ENCODE results near the gene ZDHHC19.
"Not testable (repeated sequence)": the region's sequence is repeated elsewhere in the genome, so short reads cannot be mapped to it uniquely, and the experiment has no call there.

ZDHHC19 gene

DNA sequence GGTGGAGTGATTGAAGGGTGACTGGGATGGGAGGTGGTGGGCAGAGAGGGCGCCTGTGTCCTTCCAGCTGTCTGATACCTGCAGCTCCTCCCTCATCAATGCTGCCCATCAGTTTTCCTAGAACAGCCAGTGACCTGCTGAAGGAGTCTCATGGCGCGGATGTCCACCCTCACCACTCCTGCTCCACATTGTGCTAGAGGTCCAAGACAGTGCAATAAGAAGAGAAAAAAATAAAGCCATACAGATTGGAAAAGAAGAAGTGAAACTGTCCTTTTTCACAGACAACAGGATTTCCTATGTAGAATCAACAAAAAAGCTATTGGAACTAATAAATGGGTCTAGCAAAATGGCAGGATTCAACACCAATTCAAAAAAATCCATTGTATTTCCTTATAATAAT is 7.4 kb downstream of the ZDHHC19 start:
- DNase-seq (ENCODE audit: low spot score): no peak

- peak; percentile 38 for DNase-seq (ENCODE audit: low spot score)
Observed at GRCh38 chr3:196202516-196202970, 8.7 kb downstream of the ZDHHC19 start.

DNA sequence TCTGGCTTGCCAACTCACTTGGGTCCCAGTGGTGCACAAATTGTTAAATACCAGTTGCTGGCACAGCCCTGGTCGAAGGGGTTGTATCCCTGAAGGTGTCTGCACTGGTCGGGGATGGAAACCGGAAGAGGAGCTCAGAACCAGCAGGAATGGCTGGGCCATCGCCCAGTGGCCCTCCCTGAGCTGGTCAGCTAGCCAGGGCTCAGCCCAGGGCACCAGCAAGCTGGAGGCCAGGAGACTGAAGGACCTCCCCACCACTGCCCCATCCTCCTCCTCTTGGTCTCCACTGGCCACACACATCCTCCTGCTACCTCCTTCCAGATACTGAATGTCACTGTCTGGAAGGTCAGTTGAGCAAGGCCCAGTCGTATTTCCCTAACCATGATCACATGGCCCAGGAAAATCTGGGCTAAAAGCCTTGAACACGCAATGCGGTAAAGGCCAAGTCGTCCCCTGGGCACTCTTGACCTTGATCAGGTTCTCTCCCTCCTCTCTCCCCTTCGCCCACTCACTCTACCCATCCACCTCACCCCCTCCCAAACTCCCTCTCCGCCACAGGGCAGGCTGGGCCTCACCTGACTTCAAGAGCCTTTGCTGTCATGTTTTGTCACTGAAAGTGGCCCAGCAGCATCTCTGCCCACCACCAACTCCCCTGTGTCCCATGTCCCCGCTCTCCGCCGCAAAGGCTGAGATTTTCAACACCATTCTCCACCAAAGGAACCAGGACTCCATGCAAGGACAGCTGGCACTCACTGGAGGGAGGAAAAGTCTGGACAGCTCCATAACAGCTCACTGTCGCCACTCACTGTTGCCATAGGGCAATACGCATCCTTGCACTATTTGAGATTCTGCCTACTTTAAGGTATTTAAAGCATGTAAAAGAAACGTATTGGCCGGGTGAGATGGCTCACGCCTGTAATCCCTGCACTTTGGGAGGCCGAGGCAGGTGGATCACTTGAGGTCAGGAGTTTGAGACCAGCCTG is 12.1 kb downstream of the ZDHHC19 start:
- DNase-seq (ENCODE audit: low spot score): no peak

DNA sequence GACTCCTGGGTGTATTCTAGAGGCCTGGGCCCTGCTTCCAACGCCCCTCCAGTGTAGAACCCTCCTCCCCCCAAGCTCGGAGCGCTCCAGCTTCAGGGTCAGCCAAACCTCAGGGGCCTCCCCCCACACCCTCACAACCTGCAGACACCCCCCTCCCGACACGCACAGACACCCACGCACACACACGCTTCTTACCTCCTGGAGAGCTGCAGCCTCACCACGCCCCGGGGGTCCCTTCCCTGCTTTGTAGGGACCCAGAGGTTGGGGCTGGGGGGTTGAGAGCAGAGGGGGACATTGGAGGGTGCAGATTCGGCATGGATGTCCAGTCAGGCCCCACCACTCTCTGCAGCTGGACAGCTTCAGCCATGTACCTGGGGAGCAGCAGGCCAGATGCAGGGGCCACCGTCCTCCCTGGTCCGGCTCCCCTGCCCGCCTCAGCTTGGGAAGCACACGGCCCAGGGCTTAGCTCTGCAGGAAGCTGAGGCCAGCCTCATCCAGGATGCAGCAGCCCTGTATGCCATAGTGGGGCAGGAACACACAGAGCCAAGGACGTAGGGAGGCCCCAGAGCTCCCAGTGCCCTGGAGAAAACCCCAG is 13.0 kb downstream of the ZDHHC19 start:
- DNase-seq (ENCODE audit: low spot score): no peak

GRCh38 chr3:196197524-196197923 is 13.7 kb downstream of the ZDHHC19 start:
- no peak for DNase-seq (ENCODE audit: low spot score)

- no peak for DNase-seq (ENCODE audit: low spot score)
Observed at GRCh38 chr3:196195664-196196265, 15.4 kb downstream of the ZDHHC19 start.

DNA sequence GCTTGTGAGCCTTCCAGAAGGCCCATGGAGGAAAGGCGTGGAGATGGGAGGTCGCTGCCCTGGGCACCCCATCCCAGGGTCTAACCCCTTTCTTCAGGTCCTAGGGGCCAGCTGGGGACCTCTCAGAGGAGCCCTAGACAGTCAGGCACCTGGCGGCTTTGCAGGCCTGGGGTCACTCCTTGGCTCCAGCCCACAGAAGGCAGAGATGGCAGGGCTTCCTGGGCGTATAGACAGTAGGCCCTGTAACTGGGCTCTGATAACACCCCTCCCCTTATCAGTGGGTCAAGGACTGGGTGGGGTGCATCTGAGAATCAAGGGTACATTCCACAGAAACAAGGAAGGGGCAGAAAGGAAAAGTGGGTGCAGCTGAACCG is 16.7 kb downstream of the ZDHHC19 start:
- DNase-seq (ENCODE audit: low spot score): no peak

GRCh38 chr3:196193736-196194541 is 17.3 kb downstream of the ZDHHC19 start:
- DNase-seq (ENCODE audit: low spot score): no peak

GRCh38 chr3:196193133-196193735 is 18.0 kb downstream of the ZDHHC19 start:
- no peak for DNase-seq (ENCODE audit: low spot score)

DNA sequence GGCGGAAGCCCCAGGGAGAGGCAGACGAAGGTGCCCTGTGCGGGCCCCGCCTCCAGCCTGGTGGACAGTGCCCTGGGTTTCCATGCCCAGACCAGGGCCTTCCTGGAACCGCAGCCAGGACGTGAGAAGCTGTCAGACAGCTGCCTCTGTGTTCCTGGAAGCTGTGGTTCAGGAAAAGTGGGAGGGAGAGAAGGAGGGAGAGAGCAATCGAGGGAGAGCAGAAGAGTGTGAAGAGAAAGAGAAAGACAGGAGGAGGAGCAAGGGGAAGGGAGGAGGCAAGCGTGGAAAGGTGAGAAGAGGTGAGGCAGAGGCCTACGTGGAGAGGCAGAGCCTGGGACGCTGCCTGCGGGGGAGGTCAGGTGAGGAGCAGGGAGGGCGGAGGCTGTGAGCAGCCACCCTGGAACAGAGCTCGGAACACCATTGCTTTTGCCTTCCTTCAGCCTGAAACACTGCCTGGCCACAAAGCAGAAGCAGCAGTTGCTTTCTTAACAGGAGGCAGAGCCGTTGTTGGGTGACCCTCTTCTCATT is 18.6 kb downstream of the ZDHHC19 start:
- no peak for DNase-seq (ENCODE audit: low spot score)

DNA sequence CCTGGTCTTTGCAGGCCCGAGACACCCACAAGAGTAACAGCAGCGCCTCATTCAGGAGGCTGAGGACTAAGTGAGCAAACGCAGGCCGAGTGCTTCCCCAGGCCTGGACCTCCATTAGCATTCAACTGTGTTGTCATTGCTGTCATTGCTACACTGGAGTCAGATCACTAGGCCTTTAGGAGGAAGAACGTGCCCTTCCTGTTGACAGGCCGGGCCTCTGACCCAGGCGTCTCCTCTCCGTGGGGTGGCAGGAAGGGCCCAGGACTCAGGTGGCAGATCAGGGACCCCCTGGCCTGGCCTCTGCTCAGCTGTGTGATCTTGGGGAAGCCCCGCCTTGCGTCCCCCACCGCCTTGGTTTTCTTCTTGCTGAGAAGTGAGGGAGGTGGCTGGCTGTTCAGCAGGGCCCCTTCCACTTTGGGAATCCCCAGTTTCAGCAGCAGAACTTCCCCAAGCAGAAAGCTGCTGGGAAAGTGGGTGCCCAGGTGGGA is 19.1 kb downstream of the ZDHHC19 start:
- DNase-seq (ENCODE audit: low spot score): no peak

DNA sequence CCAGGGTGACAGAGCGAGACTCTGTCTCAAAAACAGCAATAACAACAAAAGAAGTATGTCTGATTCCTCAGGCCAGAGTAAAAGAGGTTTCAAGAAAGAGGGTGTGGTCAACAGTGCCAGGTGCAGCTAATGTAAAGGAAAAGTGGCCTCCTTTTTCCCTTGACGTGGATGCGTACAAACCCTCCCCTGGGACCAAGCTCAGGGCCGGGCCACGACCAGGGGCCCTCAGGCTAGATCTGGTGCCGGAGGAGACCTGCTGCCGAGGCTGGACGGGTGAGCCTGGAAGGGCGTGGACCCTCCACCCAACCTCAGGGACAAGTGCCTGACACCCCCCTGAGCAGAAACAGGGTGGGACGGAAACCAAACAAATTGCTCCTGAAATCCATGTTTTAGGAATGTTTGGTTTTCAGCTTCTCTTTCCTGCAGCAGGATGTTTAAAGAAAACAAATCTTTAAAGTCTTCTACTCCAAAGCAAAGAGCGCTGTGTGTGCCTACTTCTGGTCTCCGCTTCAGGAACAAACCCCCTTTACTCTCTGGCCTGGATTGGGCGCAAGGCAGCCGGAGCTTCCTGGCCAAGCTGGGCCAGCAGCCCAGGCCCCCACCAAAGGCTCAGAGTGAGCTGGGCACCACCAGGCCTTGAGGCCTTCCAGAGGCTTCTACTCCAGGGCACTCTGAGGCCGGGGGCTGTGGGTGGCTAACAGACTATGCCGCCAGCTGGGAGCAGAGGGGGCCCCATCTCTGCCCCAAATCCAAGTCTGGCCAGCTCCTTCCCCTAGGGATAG is 21.4 kb downstream of the ZDHHC19 start:
- DNase-seq (ENCODE audit: low spot score): no peak

- DNase-seq (ENCODE audit: low spot score): no peak
Observed at GRCh38 chr3:196186651-196187573, 24.3 kb downstream of the ZDHHC19 start.

GRCh38 chr3:196184881-196185280 is 26.3 kb downstream of the ZDHHC19 start:
- DNase-seq (ENCODE audit: low spot score): no peak

DNA sequence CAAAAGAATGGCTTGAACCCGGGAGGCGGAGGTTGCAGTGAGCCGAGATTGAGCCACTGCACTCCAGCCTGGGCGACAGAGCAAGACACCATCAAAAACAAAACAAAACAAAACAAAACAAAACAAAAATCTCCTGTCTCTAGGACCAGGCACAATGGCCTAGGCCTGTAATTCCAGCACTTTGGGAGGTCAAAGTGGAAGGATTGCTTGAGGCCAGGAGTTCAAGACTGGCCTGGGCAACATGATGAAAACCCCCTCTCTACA is 27.1 kb downstream of the ZDHHC19 start:
- not testable (repeated sequence) for DNase-seq (ENCODE audit: low spot score)

DNA sequence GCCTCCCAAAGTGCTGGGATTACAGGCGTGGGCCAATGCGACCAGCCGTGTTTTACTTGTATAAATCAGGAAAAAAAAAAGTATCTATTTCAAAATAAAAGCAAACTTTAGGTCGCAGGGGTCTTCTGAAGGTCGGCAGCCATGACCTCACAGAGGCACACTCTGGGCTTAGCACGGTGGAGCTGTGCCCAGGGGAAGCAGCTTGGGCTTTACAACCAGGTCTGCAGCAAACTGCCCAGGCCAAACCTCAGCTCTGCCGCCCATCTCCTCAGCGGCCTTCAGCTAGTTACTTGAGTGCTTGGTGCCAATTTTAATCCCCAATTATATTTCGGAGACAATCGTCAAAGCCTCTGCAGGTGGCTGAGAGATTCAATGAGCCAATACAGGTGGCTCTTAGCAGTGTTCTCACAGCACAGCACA is 30.1 kb downstream of the ZDHHC19 start:
- DNase-seq (ENCODE audit: low spot score): no peak

DNA sequence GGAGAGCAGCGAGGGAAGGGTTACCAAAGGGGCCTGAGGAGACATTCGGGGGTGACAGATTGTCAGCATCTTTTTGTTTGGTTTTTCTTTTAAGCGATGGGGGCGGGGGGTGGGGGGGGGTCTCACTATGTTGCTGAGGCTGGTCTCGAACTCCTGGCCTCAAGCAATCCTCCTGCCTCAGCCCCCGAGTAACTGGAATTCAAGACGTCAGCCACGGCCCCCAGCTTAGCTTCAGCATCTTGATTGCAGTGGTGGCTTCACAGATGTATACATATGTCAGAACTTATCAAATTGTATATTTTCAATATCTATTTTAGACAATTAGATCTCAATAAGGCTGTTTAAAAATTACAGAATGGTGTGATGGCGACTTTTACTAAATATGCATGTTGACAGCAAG is 30.9 kb downstream of the ZDHHC19 start:
- no peak for DNase-seq (ENCODE audit: low spot score)

DNA sequence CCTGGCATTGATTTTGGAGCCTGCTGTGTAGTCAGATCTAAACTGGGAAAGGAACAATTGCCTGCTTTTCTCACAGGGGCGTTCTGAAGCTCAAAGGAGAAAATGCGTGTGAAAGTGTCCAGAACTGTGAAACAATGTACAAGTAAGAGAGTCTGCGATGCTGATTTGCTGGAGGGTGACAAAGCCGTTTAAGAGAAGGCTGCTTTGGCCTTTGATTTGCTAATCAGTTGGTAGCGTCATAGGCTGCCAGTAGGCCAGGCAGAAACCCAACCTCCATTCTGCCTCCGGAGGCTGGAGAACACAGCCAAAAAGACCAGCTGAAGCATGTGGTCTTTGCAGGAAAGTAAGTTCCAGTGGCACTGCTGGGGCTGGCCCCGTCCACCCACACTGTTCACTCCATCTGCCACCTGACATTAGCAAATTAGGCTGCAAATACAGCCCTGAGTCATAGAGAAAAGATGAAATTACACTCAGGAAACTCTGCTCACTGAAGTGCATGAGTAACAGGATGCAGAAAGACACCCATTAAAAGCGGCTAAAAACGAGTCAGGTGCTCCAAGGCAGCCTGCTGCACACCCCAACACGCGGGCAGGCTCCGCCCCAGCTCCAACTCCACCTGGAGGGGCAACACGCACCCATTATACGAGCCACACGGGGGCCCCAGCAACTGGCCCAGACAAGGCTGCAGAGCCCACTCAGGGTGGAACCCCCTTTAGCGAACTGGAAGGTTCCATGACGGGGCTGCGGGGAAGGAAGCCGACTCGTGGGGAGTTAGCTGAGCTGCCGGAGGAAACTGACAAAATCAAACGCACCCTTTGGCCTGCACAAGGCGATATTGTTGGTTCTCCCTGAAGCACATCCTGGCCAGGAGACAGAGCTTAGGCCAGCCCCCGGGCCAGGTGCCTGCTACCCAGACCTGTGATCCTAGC is 31.6 kb downstream of the ZDHHC19 start:
- peak; percentile 54 for DNase-seq (ENCODE audit: low spot score)

Measured in AG08395 (cell line).